HG02642 (cell line): Measurements from ENCODE around the gene INPP5A.

ENCODE experiments used
- ATAC-seq: cut with Tn5 transposase; IDR thresholded peaks from one replicate; pipeline ENCODE4 v1.9.1; 2021; ENCODE audit warnings: mild to moderate bottlenecking; ENCODE audit not compliant: unreplicated experiment, poor library complexity

The INPP5A gene

DNA sequence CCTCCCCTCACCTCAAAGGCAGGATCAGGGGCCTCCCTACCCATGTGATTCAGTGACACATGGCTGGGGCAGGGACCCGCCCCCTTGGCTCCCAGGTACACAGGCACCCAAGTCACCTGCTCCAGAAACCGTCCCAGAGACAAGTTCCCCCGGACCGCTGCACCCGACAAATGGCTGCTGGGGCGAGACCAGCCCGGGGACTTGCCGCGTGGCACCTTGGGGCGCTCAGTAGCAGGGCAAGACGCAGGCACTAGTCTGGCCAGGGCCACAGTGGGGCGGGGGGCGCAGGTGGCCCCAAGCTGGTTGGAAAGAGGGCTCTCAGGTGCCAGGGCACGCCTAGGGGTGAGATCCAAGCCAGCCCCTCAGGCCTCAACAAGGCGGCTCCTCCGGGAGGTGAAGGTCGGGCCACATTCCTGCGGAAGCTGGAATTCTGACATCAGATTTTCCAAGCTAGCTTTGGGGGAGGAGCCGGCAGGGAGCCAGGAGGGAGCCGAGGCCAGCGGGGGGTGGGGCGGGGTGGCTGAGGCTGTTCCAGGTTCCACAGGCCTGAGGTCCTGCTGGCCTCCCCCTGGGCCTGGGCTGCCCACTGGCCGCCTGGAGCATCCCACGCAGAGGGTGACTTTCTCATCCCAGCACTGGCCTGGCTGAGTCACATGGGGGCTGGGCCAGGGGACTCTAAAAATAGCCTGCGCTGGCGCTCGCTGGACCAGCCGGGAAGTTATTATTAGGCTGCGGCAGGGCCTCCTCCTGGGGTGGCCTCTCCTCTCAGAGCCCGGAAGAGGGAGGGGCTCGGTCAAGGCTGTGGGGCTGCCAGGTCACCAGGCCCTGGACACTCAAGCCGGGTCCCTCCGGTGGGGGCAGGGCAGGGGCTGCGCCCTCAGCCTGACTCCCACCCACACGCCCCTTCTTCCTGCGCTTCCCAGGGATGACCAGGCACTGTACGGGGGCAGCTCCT, 20.5 kb upstream of the INPP5A start:
- ATAC-seq = no peak

DNA sequence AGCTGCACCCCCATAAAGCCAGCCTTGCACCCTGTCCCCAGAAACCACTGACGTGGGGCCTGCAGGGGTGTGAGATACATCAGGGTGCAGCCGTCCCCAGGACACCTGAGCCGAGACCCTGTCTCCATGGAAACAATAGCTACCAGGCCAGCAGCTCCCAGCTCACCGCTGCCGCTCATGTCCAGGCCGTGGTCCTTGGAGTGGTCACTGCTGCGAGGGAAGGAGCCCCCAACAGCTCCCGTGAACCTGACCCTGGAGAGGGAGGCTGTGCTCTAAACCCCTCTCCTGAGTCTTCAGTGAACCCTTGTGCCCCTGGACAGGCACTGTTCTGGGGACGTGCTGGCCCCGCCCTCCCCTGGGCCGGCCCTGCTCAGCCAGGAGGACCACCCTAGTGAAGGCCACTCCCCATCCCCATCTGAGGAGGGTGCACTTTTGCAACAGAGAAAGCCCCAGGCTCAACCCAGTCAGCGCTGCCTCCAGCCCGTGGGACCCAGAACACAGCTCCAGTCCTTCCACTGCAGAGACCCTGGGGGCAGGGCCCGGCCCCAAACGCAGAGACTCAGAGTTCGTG, 19.6 kb upstream of the INPP5A start:
- no peak for ATAC-seq

DNA sequence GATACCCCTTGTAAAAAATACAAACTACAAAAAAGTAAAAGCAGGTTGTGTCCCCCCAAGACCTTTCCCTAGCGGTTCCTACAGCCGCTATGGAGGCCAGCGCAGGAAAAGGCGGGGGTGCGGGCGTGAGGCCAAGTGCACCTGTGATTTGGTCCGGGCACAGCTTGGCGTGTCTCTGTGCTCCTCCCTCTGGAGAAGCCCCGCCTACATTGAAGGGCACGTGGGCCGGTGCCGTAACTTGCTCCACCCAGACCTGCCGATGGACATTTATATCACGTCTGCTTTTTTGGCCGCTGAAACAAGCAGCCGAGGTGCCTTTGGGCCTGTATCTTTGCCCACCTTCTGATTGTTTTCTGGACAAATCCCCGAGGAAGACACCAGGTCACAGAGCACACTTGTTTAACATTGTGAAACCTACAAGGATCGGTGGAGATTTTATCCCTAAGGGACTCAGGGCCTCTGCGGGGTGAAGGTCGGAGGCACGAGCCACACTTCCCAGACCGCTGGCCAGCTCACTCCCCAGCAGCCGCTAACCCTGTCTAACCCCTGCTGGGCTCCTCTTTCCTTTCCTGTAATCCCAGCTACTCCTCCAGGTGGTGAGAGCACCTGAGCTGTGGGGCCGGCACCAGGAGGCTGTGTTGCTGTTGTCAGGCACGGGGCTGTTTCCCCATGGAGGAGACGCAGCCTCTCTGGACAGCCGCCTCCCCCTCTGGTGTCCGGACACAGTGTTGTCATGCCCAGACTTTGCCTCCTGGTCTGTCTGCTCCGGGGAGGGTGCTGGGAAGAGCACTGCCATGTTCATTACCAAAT, 18.8 kb upstream of the INPP5A start:
- ATAC-seq = no peak

DNA sequence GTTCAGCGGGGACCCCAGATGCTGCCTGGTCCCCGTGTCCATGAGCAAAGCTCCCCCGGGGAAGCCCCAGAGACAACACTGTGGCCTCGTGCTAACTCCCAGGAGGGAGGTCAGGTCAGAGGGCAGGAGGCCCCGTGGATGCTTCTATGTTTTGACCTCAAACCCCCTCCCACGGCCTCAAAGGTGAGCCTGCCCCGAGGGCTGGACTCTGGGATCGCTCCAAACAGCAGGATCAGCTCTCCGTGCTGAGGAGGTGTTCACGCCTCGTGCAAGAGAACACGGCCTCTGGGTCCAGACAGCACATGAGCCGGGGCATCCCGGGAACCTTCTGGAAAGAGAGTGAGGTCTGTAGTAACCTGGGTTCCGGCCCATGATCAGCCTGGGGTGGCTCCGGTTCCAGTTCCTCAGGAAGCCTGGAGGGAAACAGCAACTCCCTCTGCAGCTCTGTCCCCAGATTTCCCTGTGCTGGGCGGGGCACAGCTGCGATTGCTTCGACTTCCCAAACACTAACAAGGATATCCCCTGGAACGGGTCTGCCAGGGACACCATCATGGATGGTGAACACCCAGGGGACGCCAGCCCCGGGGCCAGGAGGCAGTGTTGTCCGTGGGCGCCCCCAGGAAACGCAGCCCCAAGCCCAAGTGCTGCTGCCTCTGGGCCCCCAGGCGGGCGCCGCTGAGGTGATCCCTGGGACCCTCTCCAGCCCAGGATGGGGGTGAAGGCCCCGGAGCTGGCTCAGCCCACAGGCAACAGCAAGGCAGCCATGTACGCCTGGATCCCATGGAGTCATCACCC, 18.0 kb upstream of the INPP5A start:
- ATAC-seq = no peak

DNA sequence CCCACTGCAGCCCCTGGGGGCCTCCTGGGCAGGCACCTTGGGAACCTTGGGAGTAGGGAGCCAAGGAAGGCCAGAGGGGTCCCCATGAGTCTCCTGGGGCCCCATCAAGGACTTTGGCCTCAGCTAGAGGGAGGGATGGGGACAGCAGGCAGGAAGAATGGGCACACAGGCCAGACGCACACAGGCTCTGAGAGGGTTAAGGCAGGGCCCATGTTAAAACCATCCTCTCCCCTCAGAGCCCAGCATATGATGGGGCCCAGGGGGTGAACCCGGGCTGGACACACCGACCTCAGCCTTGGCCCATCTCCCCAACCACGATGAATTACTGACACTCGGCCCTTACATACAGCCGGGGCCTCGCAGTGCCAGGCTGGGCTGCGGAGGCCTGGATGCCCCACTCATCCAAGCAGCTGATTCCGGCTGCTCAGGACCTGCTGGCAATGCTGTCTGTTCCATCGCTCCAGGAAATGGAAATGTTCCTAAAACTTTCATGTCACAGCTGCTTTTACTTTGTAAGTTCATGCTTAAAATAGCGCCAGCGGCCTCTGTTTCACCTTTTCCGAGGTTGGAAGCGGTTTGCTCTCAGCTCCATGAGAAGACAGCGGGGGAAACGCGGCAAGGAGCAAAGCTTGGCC, 17.3 kb upstream of the INPP5A start:
- no peak for ATAC-seq

DNA sequence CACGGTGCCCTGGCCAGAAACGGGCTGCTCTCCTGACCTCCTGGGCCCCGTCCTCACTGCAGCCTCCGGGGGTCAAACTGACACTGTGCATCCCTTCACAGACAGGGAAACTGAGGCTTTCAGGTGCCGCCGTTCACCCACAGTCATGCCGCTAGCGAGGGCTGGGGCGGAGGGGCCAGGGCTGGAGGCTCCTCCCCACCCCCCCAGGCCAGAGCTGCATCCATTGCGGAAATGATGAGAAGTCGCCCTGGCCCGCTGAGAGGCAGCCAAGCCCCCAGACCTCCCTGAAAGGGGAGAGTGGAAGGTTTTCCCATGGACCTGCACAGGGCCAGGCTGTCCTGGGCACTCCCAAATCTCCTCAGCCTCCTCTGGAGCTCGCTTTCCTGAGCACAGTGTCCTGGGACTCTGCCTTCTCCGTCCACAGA, 16.5 kb upstream of the INPP5A start:
- ATAC-seq = no peak

DNA sequence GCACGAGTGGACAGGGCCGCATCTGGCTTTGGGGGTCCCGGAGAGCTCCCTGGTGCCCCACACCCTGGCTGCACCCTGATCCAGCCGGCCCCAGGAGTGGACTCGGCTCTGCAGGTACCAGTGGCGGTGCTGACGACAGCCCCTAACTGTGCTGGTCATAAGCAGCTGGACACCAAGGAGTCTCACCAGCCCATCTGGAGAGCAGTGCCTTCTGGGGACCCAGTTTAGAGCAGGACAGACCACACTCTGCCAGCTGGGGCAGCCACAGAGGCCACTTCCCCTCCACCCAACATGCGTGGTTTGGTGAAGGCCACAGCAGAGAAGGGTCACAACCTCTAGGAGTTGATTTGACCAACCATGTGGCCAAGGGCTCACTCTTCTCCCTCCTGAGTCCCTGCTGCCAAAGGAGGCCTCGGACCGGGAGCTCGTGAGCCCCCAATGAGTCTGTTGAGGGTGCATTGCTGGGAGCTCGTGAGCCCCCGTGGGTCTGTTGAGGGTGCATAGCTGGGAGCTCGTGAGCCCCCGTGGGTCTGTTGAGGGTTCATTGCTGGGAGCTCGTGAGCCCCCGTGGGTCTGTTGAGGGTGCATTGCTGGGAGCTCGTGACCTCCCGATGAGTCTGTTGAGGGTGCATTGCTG, 16.0 kb upstream of the INPP5A start:
- ATAC-seq = no peak

DNA sequence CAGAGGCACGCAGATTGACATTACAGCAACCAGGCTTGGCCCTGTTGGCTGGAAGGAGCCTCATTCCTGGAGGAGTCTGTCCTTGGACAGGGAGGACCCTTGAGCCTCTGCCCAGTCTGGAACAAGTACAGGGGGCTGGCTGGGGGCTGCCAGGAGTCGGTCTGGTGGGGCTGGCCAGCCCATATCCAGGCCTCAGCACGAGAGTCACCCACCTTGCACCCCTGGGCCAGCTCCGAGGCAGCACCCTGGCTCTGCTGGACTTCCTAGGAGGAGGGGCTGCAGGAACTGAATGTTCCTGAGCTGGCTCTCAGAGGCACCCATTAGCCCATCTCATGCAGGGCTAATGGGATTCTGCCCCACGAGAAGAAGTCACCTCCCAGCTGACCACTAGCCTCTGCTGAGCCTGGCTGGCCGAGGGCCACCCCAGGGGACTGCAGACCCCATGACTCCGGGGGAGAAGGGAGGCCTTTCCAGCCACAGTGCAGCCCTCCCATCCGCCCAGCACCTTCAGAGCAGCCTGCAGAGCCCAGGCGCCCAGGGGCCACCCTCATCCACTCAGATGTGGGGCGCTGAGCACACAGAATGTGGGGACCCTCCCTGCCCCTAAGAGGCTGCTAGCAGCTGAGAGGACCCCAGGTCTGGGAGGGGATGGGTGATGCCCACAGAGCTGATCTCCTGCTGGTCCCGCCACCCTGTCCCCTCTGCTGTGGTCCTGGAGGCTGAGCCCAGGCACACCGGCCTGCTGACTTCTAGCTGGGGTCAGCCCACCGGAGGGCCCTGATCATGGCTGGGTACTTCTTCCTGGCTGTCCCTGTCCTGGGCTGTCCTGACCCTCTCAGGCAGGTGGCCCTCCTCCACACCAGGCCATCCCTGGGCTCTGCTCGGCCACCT, 14.8 kb upstream of the INPP5A start:
- ATAC-seq = no peak

DNA sequence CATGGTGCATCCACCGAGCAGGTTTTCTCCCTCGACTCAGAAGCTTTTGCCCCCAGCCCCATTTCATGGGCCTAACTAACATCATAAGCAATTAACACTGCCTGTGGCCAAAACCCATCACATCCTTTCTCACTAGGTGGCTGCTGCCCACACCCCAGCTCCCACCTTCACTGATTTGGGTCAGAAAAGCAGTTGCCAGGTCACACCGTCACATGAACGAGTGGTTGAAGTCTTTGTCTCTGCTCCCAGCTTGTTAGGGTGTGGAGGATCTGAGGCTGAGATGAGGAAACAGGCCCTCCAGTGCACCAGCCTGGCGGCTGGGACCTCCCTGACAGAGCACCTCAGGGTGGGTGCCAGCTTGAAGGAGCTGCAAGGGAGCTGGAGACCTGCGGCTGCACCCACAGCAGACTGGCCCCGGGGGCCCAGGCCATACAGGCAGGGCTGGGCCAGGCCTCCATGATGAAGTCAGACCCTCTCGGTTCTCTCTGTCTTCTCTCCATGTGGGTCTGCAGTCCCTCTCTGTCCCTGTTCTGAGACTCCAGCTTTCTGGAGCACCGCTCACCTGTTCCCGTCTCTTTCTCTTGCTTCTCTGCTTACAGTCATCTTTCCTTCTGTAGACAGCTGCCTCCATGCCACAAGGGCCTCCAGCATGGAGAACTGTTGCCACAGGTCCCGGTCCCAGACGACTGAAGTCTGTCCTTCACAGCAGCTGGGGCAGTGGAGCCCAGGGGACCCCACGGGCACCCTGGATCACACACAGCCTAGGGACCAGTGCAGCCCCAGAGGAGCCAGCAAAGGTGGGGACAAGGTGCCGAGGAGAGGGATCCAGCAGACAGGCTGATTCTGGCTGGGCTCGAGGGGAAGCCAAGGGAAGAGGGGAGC, 13.8 kb upstream of the INPP5A start:
- ATAC-seq = no peak

DNA sequence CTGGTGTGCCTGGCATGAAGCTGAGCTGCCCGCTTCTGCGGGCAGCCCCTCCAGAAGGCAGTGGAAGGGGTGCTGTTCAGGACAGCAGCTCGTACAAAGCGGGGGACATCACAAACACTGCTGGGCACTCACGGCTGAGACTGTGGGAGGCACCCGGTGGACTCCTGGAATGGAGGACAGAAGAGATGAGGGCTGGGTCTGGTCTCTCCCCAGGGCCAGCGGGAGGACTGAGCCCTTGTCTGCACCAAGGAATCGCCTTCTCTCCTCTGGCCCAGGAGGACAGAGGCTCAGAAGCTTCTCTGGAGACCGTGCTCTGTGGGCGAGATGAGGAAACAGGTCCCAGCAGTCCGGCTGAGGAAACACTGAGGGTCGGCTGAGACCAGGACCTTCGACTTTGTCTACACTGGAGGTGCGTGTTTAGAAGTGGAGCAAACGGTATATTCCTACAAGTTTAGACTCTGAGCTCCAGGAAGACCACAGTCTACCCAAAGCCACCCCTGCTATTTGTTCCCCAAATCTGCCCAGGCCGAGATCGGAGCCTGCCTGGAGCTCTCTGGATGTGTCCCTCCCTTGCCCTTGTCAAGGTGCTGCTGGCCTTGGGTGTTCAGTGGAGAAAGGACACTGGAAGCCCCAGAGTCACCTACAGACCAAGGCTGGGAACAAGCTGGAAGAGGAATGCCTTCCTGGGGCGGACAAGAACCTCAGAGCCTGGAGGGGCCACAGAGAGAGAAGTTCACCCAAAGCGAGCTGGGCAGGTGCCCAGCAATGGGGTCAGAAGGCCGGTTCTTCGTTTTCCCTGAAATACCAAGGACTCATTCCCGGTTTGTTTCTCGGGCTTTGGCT, 12.9 kb upstream of the INPP5A start:
- no peak for ATAC-seq

DNA sequence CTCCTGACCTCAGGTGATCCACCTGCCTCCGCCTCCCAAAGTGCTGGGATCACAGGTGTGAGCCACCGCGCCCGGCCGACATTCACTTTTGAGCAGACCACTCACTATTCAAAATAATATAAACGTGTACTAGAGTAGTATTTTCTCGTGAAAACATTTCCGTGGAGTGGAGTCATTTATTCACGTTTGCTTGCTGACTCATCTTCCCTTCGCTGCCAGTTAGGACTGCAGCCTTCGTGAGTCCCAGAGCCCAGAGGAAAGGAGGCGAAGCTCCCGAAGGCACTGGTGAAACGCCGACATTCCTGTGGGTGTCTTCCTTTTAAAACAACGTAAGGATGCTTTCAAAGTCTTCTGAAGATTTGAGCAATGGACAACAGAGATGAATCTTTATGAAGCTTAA, 10.9 kb upstream of the INPP5A start:
- no peak for ATAC-seq

DNA sequence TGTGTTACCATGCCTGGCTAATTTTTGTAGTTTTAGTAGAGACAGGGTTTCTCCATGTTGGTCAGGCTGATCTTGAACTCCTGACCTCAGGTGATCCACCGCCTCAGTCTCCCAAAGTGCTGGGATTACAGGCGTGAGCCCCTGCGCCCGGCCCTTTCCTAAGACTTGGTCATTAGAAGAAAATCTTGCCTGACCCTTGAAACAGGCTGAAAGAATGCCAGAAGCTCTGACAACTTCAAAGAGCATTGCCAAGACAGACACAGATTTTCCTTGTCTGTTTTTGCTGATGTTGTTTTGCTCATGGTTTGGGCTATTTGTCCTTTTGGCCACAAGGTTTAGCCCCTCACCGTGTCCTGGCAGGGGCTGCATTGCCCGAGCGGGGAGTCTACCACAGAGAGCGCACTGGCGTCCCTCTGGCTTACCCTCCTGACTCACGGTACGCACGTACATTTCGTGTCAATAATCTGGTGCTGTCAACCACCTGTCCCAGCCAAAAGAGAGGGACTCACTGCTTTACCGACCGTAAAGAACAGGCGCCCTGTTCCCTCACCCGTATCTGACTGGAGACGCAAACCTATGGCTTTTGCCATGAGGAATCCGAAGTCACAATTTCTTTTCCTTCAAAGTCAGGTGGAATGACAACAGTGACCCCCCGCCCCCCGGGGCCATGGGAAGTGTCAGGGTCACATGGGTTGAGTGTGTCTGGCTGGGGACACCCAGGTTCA, 10.1 kb upstream of the INPP5A start:
- ATAC-seq = no peak

DNA sequence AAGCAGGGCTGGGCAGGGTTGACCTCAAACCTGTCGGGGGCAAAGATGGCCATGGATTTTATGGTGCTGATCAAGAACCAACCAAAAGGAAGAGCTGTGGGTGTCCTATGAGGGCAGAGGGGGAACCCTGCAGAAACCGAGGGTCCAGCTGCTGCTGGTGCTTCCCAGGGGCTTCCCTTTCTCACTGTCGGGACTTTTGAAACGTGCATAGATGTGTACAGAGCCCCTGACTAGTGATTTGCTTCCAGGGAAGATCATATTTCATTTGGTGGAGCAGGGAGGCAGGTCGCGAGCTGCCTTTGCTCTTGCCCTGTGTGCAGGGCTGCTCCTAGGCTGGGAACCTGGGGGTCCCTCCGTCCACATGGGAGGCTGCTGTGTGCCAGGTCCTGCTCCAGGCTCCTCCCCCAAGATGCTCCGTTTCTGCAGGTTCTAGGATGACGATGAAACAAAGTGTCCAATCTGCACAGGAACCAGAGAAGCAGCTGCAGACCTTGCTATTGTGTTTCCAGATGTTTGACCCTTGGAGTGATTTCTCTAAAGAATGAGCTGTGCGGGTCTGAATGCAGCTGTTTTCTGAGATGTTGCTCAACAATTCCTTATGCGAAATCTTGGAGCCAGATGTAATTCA, 9.4 kb upstream of the INPP5A start:
- no peak for ATAC-seq

DNA sequence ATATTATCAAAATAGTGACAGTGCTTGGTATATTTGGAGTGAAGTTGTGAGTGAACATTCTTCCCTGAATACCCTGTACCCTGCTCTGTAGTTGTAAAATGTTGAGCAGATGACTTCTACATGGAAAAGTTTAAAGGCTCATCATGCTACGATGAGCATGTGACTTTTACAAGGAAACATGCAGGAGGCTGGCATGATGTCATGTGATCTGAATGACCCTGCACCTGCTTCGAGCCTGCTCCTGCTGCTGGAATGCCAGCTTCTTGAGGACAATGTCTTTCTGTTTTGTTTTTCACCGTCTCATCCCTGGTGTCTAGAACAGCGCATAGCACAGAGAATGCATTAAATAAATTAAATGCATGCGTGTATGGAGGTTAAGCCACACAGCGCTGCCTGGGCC, 5.4 kb upstream of the INPP5A start:
- no peak for ATAC-seq

DNA sequence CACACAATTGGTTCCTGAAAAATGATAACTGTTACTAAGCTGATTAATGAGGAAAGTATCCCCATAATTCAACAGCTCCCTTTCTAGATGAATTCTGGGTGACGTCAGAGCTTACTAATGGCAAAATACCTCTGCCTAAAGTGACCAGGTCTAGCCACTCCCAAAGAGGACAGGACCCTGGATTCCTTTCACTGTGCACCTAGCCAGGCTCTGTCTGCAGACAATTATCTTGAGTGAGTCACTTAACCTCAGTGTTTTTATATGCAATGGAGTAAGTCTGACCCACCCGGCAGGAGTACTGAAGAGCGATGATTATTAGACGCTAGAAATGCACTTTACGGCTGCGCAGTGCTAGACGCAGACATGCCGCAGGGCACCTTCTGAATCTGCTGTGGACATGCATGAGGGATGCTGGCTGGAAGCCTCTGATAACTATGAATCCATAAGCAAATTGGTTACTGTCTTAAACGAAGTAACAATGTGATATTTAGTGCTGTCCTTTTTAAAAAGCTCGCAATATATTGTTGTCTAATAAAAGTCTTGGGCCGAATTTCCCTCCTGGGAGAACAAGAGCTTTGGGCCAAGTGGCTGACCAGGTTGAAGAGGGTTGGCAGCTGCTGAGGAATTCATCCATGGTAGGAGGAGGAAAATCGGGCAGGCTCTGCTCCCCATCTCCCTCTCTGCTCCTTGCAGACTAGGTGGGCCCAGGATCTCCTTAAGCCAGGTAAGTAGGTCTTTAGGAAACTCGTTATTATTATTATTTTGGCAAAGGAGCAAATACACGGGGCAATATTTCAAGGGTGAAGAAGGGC, 4.6 kb upstream of the INPP5A start:
- no peak for ATAC-seq
